Measurements from ENCODE around the gene TNN.

Gene TNN

GRCh38 chr1:175178056-175178455 lies 110.4 kb downstream of the TNN start:
- no peak for DNase-seq

GRCh38 chr1:175178456-175178855 lies 110.8 kb downstream of the TNN start:
- no peak for DNase-seq

DNA sequence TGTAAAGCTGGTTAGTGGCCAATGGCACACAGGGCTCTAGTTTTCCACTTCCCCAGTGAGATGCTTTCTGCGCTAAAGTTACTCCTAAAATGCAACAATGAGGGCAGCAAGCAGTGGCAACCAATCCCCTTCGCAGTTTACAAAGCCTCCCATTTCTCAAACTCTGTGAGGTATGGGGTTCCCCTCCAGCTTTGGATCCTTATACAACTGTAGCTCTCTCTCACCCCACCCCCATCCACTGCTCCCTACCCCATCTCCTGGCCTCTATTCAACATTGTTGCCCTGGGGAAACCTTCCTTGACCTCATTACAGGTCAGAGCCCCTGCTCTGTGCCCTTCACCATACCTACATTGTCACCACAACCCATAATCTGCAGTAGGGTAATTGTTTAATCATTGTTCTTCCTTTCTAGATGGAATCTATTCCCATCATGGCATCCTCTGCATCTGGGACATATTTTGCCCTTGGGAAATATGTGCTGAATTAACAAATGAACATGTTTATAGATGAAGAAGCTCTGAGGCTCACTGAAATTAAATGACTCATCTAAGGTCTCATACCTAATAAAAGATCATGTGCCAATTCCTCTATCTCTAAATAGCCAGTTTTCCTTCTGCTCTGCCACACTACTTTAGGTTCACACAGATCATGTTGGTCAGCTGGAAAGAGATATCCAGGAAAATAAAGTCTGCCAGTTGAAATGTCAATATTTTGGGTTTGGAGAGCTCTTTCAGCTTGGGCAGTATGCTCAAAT lies 112.4 kb downstream of the TNN start:
- DNase-seq = no peak

GRCh38 chr1:175182201-175182746 lies 114.6 kb downstream of the TNN start:
- no peak for DNase-seq

GRCh38 chr1:175183586-175183985 lies 116.0 kb downstream of the TNN start:
- no peak for DNase-seq

GRCh38 chr1:175185903-175186302 lies 118.3 kb downstream of the TNN start:
- no peak for DNase-seq

DNA sequence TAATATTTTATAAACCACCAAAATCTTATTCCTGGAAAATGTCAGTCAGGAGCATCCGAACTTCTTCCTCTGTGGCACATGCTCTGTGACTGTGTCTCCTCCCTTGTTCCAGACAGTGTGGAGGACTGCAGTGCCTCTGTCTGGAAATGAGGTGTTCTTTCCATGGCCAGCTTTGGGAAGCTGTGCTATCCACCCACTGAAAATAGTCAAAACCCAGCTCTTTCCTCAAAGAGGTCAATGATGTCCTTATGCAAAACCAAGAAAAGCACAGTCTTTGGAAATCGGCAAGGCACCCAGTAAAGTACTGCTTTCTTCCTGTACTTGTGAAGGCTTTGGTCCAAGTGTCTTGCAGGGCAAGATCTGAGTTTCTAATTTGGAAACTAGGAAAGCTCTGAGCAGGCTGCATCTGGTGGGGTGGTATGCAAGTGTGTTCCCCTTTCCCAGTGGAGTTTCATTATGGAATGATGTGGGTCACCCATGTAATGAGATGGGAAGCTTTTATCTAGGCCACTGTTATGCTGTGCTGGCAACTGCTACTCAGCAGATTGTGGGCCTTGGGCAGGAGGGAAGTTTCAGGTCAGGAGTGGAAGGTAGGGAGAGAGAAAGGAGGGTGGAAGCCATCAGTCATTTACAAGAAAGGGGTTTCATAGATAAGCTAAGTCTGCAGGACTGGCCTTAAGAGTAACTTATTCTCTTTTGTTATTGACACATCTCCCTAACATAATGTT lies 119.0 kb downstream of the TNN start:
- DNase-seq = no peak

- no peak for DNase-seq
These were observed 121.3 kb downstream of the TNN start for GRCh38 chr1:175188936-175189335.

- peak in 1 of 2 experiments; percentile 46 for DNase-seq
These were observed 124.0 kb downstream of the TNN start for GRCh38 chr1:175191659-175192058.

DNA sequence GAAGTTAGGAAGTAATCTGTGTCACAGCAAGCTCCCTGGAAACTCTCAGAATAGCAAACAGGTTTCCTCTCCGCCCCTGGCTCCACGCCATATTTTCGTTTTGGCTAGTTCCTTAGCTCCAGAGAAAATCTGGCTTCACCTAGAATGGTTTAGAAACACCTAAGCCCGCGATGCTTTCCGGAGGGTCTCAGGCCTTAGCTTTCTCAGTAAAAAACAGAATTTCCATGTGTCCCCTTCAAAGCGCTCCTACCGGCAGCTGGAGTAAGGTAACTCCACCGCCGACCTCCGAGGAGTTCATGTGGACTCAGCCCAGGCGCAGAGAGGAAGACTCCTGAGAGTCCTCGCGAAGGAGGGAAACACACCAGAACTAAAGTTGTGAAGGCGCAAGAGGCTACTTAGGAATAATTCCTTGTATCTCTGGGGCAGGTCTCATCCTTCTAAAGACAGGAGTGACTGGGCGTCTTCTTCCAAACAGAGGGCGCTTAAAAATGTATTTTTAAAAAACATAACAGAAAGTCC lies 124.5 kb downstream of the TNN start:
- DNase-seq = peak; percentile 54 to 83

DNA sequence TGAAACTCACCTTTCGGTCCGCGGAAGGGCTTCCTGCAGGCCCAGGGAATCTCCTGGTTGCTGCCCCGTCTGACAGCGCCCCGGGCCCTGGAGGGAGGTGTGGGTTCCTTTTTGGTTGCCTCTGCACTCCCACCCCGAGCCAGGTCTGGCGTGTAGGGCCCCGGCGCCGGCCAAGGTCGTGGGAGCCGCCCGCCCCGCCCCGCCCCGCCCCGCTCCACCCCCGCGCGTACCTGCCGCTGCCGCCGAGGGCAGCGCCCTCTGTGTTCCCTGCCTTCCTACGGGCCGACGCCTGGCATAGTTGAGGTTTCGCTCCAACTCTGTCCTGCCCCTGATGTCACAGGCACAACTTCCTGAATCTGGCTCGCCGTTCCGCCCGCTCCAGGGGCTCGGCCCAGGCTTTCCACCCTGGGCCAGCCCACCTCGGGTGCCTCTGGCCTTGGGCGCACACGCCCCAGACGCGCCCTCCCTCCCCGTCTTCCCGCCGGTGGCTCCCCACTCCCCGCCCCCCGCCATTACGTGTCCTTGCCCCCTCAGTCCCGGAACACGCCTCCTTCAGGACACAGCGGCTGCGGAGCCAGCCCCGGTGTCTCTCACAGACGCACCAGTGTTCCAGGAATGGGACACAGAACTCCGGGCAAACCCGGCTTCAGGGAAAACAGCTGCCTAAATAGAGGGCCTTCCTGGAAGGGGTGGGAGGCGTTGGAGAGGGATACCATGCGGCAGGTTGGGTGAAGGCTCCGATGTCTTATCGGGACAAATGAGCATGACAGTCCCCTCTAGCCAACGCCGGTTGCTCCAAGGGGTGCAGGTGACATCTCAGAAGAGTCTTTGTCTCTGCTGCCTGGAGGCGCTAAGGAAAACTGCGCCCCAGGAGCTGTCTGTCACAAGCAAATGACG lies 125.2 kb downstream of the TNN start, which contains the start of gene KIAA0040:
Gene KIAA0040, minus strand, starts transcription at position 147 of the 897 bp plus-strand sequence. CDS start 31,763 bp downstream, outside the sequence.
- DNase-seq = peak; percentile 80 to 97

DNA sequence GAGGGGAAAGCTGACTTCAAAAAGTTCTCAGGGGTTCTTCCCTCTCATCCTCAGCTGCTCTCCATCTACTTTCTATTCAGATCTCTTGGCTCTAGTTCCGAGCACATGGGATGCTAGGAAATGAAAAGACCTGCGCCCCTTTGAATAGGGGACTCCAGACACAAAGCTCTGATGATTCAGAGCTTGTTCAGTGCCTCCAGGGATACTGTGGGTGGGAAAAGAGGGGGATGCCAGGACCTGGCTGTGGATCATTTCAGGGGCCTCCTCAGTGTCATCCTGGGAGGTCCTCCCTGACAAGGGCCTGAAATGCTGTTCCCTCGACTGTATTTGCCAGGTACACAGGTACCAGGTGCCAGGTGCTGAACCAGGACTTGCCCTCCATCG lies 125.9 kb downstream of the TNN start:
- peak in 1 of 2 experiments; percentile 39 for DNase-seq

DNA sequence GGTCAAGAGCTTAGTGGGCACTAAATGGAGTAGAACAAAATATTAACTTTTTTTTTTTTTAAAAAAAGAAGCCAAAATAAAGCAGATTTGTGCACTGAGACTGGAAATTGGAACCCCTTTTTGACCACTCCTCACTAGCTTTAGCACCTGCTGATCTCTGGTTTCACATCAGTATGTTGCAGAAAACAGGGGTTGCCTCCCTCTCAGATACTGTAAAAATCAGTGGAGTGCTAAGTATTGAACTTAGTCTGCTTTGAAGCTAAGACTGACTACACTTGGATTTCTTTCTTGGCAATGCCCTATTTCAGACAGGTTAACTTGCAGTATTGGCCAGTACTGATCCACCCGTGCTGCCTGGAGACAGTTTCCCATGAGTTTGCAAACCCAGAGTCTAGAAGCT lies 127.6 kb downstream of the TNN start:
- DNase-seq = no peak

DNA sequence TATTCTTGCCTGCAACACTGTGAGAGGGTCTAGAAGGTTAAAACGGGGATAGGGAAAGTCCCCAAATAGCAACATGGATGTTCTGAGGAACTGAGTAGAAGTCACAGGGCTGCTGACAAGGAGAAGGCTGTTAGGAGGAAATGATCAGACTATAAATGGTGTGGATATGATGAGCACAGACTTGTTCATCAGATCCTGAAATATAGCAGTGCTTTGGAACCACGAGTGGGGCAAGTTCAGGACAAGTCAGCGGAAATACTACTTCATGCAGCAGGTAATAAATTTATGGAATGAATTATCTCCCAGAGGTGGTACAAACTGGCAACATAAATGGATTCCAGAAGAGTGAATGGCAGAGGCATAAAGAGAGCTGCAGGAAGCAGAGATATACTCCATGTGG lies 128.2 kb downstream of the TNN start:
- no peak for DNase-seq

GRCh38 chr1:175197531-175197930 lies 129.9 kb downstream of the TNN start:
- DNase-seq = no peak
